AG04450 (cell line): ENCODE measurements around the gene SVOP. TPM values are rescaled to one million over a fixed set of nuclear protein-coding genes. Genes with fewer than 3 reads are reported as not detected.
A peak's percentile ranks its signal among the peaks of the same experiment; 100 is the strongest.

Experiments used
- CTCF ChIA-PET: fragments of 300-600, 350-600 bp; formaldehyde crosslinking; extraction: SDS; loops from one replicate; lab custom pipeline; 2022; ENCODE audit warnings: antibody characterized with exemption, inconsistent platforms; lab: Charles Lee
- POLR2A ChIA-PET: fragments of 350-600 bp; formaldehyde crosslinking; extraction: SDS; loops from one replicate; lab custom pipeline; 2021; ENCODE audit warnings: antibody characterized with exemption, inconsistent platforms; lab: Yijun Ruan, JAX
- DNase-seq: peaks from one replicate; pipeline ENCODE4 v3.0.0-alpha.2; 2011; ENCODE audit warnings: low read depth, low spot score
- H3K27ac ChIP-seq: one replicate; pipeline ENCODE4 v1.5.1; 2012; ENCODE audit warnings: low read depth, low read length, control low read depth
- H3K27me3 ChIP-seq: one replicate; pipeline ENCODE4 v1.6.0; 2012; ENCODE audit warnings: low read length; ENCODE audit not compliant: control insufficient read depth, insufficient read depth
- H3K4me3 ChIP-seq: 2 replicates; pipeline ENCODE4 v1.5.1; 2011; ENCODE audit warnings: mild to moderate bottlenecking, low read depth, low read length, control low read depth
- H3K9me3 ChIP-seq: 2 replicates; pipeline ENCODE4 v1.5.1; 2012; ENCODE audit warnings: low read length; ENCODE audit not compliant: control insufficient read depth, insufficient read depth
- CTCF ChIP-seq: IDR thresholded peaks from 2 replicates; pipeline ENCODE4 v1.5.1; 2011; ENCODE audit warnings: low read depth, low read length, control low read depth, inconsistent platforms
- polyA plus RNA-seq: library from polyadenylated mRNA; depleted of rRNA; stranded (reverse); fragments of >200 nt; gene quantifications from 2 replicates; pipeline ENCODE4 v1.2.3, GENCODE V29; 2011

The SVOP gene
- polyA plus RNA-seq, 1 experiment: not detected

DNA sequence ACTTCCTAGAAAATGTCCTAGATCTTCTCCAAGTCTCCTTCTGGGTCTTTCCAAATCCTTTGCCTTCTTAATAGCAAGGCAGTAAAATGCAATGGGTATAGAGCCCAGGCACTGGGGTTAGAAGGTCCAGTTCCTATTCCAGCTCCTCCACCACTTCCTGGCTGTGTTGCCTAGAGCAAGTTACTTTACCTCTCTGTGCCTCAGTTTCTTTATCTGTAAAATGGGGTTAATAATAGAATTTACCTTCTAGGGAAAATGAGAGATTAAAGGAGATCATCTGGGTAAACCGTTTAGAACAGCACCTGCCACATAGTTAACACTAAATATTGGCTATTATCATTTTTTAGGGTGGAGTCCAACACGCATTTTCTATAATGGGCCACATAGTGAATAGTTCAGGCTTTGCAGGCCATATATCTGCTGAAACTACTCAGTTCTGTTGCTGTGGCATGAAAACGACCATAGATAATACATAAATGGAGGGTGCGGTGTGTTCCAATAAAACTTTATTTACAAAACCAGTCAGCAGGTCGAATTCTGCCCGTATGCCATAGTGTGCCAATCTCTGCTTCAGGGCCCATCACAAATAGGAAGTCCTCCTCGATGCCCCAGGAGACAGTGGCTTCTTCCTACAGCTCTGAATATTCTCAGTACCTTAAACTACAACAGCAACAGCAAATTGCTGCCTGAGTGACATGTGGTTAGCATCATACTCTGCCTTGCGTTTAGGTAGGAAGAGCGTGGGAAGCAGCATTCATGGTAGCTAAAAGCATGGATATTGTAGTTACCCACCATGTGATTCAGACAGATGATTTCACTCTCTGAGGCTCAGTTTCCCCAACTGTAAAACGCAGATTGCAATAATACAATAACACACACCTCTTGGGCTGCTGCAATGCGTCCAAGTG is 60.9 kb downstream of the SVOP start:
- no peaks in the 10 kb centered on the region for H3K9me3 ChIP-seq
- no peak overlapping the region for H3K27ac ChIP-seq
- no peak for DNase-seq
- POLR2A ChIA-PET: no interaction called here
- H3K27me3 ChIP-seq: peaks cover 17% of the 10 kb centered on the region
- no peak for TF ChIP-seq CTCF
- H3K4me3 ChIP-seq: no peak overlapping the region
- CTCF ChIA-PET: interaction anchor here (2.2 kb wide), 1 partner anchor 9 kb away, joined by 7 read pairs; no protein-coding TSS in a partner anchor

- no peak for DNase-seq
- POLR2A ChIA-PET: no interaction called here
- peaks cover 9% of the 10 kb centered on the region for H3K27me3 ChIP-seq
- no peak overlapping the region for H3K4me3 ChIP-seq
- no peak overlapping the region for H3K27ac ChIP-seq
- H3K9me3 ChIP-seq: no peaks in the 10 kb centered on the region
- no peak for TF ChIP-seq CTCF
- CTCF ChIA-PET: no interaction called here
These were observed 65.5 kb downstream of the SVOP start for GRCh38 chr12:108955225-108955835.

GRCh38 chr12:108950991-108951739 is 69.7 kb downstream of the SVOP start:
- ChIA-PET CTCF (interaction anchor here (0.6 to 2.5 kb wide), 53 partner anchors 9 to 439 kb away, joined by 3 to 21 read pairs (median 4); partner anchors contain the start of gene ALKBH2), POLR2A (no interaction called here)
- peaks cover 12% of the 10 kb centered on the region; the same call in 1 of the 2 replicates for H3K9me3 ChIP-seq
- peaks cover 2% of the 10 kb centered on the region for H3K27me3 ChIP-seq
- H3K4me3 ChIP-seq: no peak overlapping the region
- DNase-seq: peak; percentile 13
- H3K27ac ChIP-seq: no peak overlapping the region
- TF ChIP-seq CTCF: peak; percentile 84

DNA sequence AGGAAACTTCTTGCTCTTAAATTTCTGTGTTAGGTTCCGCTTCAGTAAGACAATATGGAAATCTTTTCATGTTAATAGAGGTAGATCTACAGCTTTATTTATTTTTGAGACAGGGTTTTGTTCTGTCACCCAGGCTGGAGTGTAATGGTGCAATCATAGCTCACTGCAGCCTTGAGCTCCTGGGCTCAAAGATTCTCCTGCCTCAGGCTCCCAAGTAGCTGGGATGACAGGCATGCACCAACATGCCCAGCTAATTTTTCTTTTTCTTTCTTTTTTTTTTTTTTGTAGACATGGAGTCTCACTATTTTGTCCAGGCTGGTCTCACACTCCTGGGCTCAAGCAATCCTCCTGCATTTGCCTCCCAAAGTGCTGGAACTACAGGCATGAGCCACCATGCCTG is 70.9 kb downstream of the SVOP start:
- Histone ChIP-seq H3K9me3 (peaks cover 12% of the 10 kb centered on the region; the same call in 1 of the 2 replicates), H3K4me3 (no peak overlapping the region), H3K27me3 (peaks cover 2% of the 10 kb centered on the region), H3K27ac (no peak overlapping the region)
- POLR2A ChIA-PET: no interaction called here
- DNase-seq: no peak
- CTCF ChIA-PET: interaction anchor here (0.6 to 2.5 kb wide), 20 partner anchors 10 to 683 kb away, joined by 3 to 21 read pairs (median 6); no protein-coding TSS in a partner anchor
- TF ChIP-seq CTCF: no peak
